Upper lobe of right lung (tissue), 1 donor: ENCODE measurements around the gene NGFR. TPM values are rescaled to one million over a fixed set of nuclear protein-coding genes. Genes with fewer than 3 reads are reported as not detected.

Experiments used
- ATAC-seq: fragments of 200-7000 bp; cut with Tn5 transposase; one replicate; pipeline ENCODE4 v1.9.1; 2020; ENCODE audit warnings: mild to moderate bottlenecking, moderate library complexity
- DNase-seq: peaks from one replicate; pipeline ENCODE4 v3.0.0-alpha.2; 2020
- H3K27ac ChIP-seq: fragments of 200-600 bp; one replicate; pipeline ENCODE4 v1.8.0; 2022
- H3K27me3 ChIP-seq: fragments of 200-600 bp; one replicate; pipeline ENCODE4 v1.8.0; 2022; ENCODE audit warnings: mild to moderate bottlenecking
- H3K36me3 ChIP-seq: fragments of 200-600 bp; one replicate; pipeline ENCODE4 v1.8.0; 2022
- H3K4me1 ChIP-seq: fragments of 200-600 bp; one replicate; pipeline ENCODE4 v1.8.0; 2022
- H3K4me3 ChIP-seq: fragments of 200-600 bp; one replicate; pipeline ENCODE4 v1.8.0; 2022; ENCODE audit warnings: mild to moderate bottlenecking
- H3K9me3 ChIP-seq: fragments of 200-600 bp; one replicate; pipeline ENCODE4 v1.8.0; 2022
- CTCF ChIP-seq: fragments of 200-600 bp; IDR thresholded peaks from one replicate; pipeline ENCODE4 v1.8.0; 2022; ENCODE audit warnings: antibody characterized with exemption
- intact Hi-C: fragments of 100-400 bp; cut with DNase I; formaldehyde crosslinking; loops from one replicate; pipeline ENCODE4 v1.11.0; 2022
- total RNA-seq: library from RNA; stranded (reverse); fragmentation: NEBNext Ultra II Directional; extraction: Animal tissue kit (Norgen Biotek cat#: 25700); gene quantifications from one replicate; pipeline ENCODE4 v1.2.1, GENCODE V29; 2021
- donor health status: DM: no; HTN: yes; CAD: no; lungs with severe emphysema.

The NGFR gene
- total RNA-seq, 1 donor from 2014 or later = 0.78 TPM

GRCh38 chr17:49513641-49514040 is 18.5 kb downstream of the NGFR start:
- ATAC-seq (no peak), DNase-seq (peak; percentile 45)
- TF ChIP-seq CTCF = no peak
- H3K27ac ChIP-seq = no peak overlapping the region
- H3K36me3 ChIP-seq = no peaks in the 10 kb centered on the region
- intact Hi-C loops = no loop called here
- no peak overlapping the region for H3K4me3 ChIP-seq
- no peaks in the 10 kb centered on the region for H3K9me3 ChIP-seq
- H3K4me1 ChIP-seq = peaks cover 18% of the 10 kb centered on the region
- peaks cover under 1% of the 10 kb centered on the region for H3K27me3 ChIP-seq

GRCh38 chr17:49514071-49514721 is 19.1 kb downstream of the NGFR start:
- Histone ChIP-seq H3K4me1 (peaks cover 18% of the 10 kb centered on the region), H3K27ac (peak overlapping the region; percentile 71), H3K4me3 (no peak overlapping the region), H3K27me3 (no peaks in the 10 kb centered on the region), H3K9me3 (no peaks in the 10 kb centered on the region), H3K36me3 (no peaks in the 10 kb centered on the region)
- intact Hi-C loops = no loop called here
- no peak for TF ChIP-seq CTCF
- no peak for DNase-seq
- ATAC-seq = no peak

- intact Hi-C loops = no loop called here
- Histone ChIP-seq H3K4me1 (peaks cover 18% of the 10 kb centered on the region), H3K36me3 (no peaks in the 10 kb centered on the region), H3K27me3 (no peaks in the 10 kb centered on the region), H3K27ac (peak overlapping the region; percentile 71), H3K9me3 (no peaks in the 10 kb centered on the region), H3K4me3 (no peak overlapping the region)
- ATAC-seq (peak; percentile 89), DNase-seq (peak; percentile 85)
- peak; percentile 22 for TF ChIP-seq CTCF
Measured at GRCh38 chr17:49515196-49515770, 20.2 kb downstream of the NGFR start.

GRCh38 chr17:49516180-49516579 is 21.1 kb downstream of the NGFR start:
- ATAC-seq (no peak), DNase-seq (no peak)
- H3K27ac ChIP-seq = peak overlapping the region; percentile 71
- no peak for TF ChIP-seq CTCF
- peaks cover 18% of the 10 kb centered on the region for H3K4me1 ChIP-seq
- intact Hi-C loops = no loop called here
- no peak overlapping the region for H3K4me3 ChIP-seq
- no peaks in the 10 kb centered on the region for H3K36me3 ChIP-seq
- no peaks in the 10 kb centered on the region for H3K9me3 ChIP-seq
- no peaks in the 10 kb centered on the region for H3K27me3 ChIP-seq

- H3K4me3 ChIP-seq = no peak overlapping the region
- peaks cover 27% of the 10 kb centered on the region for H3K4me1 ChIP-seq
- TF ChIP-seq CTCF = no peak
- intact Hi-C loops = no loop called here
- H3K27ac ChIP-seq = no peak overlapping the region
- no peaks in the 10 kb centered on the region for H3K36me3 ChIP-seq
- peaks cover 1% of the 10 kb centered on the region for H3K27me3 ChIP-seq
- DNase-seq = no peak
- H3K9me3 ChIP-seq = no peaks in the 10 kb centered on the region
- no peak for ATAC-seq
Measured at GRCh38 chr17:49518346-49519078, 23.4 kb downstream of the NGFR start.
